ENCODE results near the gene COL6A1.

DNA sequence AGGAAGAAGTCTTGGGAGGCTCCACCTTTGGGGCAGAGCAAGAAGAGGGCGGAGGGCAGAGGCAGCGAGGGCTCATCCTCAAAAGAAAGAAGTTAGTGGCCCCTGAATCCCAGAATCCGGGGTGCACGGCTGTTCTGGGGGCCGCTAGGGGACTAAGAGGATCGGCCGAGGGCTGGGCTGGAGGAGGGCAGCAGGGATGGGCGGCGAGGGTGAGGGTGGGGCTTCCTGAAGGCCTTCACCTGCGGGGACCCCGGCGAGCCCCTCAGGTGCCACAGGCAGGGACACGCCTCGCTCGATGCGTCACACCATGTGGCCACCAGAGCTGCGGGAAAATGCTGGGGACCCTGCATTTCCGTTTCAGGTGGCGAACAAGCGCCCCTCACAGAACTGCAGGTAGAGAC lies 23.9 kb downstream of the COL6A1 start:
- TF ChIP-seq CTCF (IDR thresholded peaks at IDR 0.05 in 2 of 3, conservative IDR thresholded peaks at IDR 0.05 in 1 of 3; ENCODE audit: borderline replicate concordance in 1 of 3, insufficient read depth in 1 of 3, low read depth in 2 of 3, low read length in 2 of 3): no peak
- TF ChIP-seq POLR2A (IDR thresholded peaks at IDR 0.05; ENCODE audit: borderline replicate concordance, extremely low read depth, insufficient read depth, insufficient read length): no peak
- no peak for TF ChIP-seq ZNF274 (IDR thresholded peaks at IDR 0.05; ENCODE audit: low read depth, low read length)
- TF ChIP-seq TCF7L2 (IDR thresholded peaks at IDR 0.05; ENCODE audit: borderline replicate concordance, extremely low read depth, insufficient read depth, insufficient read length): no peak
- TF ChIP-seq CEBPB (IDR thresholded peaks at IDR 0.05; ENCODE audit: low read depth): no peak
- no peak for TF ChIP-seq EZH2 (IDR thresholded peaks at IDR 0.05)
- no peak for TF ChIP-seq POLR2AphosphoS5 (IDR thresholded peaks at IDR 0.05; ENCODE audit: low read depth, low read length)
- TF ChIP-seq RAD21 (IDR thresholded peaks at IDR 0.05; ENCODE audit: low read depth): no peak
- no peak for TF ChIP-seq MAX (IDR thresholded peaks at IDR 0.05)
- no peak for TF ChIP-seq SIN3A (IDR thresholded peaks at IDR 0.05; ENCODE audit: low read depth)
- TF ChIP-seq EZH2phosphoT487 (IDR thresholded peaks at IDR 0.05; ENCODE audit: borderline replicate concordance): no peak
- no peak for TF ChIP-seq ZBTB33 (IDR thresholded peaks at IDR 0.05; ENCODE audit: extremely low read depth, insufficient replicate concordance, low read length)
